Activated T-cell treated with anti-CD3 and anti-CD28 coated beads, Interleukin-2, amount 50 U/mL, for 1 hour (primary cell): Measurements from ENCODE around the gene GPR156.
"Not testable (repeated sequence)": the region's sequence is repeated elsewhere in the genome, so short reads cannot be mapped to it uniquely, and the experiment has no call there.

Source experiments
- DNase-seq: peaks from one replicate; pipeline ENCODE4 v3.0.0-alpha.2; 2020

Gene GPR156

GRCh38 chr3:120272286-120272685, 12.7 kb downstream of the GPR156 start:
- no peak for DNase-seq

GRCh38 chr3:120265989-120266388, 19.0 kb downstream of the GPR156 start:
- no peak for DNase-seq

GRCh38 chr3:120264963-120265362, 20.1 kb downstream of the GPR156 start:
- DNase-seq, result no peak

- no peak for DNase-seq
Observed at GRCh38 chr3:120263792-120264191, 21.2 kb downstream of the GPR156 start.

- no peak for DNase-seq
Observed at GRCh38 chr3:120258009-120258408, 27.0 kb downstream of the GPR156 start.

- no peak for DNase-seq
Observed at GRCh38 chr3:120245386-120245785, 39.6 kb downstream of the GPR156 start.

- DNase-seq, result no peak
Observed at GRCh38 chr3:120244834-120245225, 40.2 kb downstream of the GPR156 start.

GRCh38 chr3:120239644-120240043, 45.4 kb downstream of the GPR156 start:
- DNase-seq, result no peak

- DNase-seq, result no peak
Observed at GRCh38 chr3:120227710-120228347, 57.2 kb downstream of the GPR156 start.

- DNase-seq, result no peak
Observed at GRCh38 chr3:120224237-120224636, 60.8 kb downstream of the GPR156 start.

GRCh38 chr3:120218981-120219380, 66.0 kb downstream of the GPR156 start:
- no peak for DNase-seq

GRCh38 chr3:120216633-120217032, 68.4 kb downstream of the GPR156 start:
- not testable (repeated sequence) for DNase-seq

- DNase-seq, result no peak
Observed at GRCh38 chr3:120214176-120214575, 70.8 kb downstream of the GPR156 start.

- DNase-seq, result no peak
Observed at GRCh38 chr3:120212505-120212904, 72.5 kb downstream of the GPR156 start.

GRCh38 chr3:120209425-120209824, 75.6 kb downstream of the GPR156 start:
- DNase-seq, result no peak

- DNase-seq, result no peak
Observed at GRCh38 chr3:120204338-120204737, 80.7 kb downstream of the GPR156 start.

- DNase-seq, result no peak
Observed at GRCh38 chr3:120203621-120204020, 81.4 kb downstream of the GPR156 start.

GRCh38 chr3:120203016-120203415, 82.0 kb downstream of the GPR156 start:
- no peak for DNase-seq

GRCh38 chr3:120202363-120202762, 82.7 kb downstream of the GPR156 start:
- DNase-seq, result no peak

- DNase-seq, result no peak
Observed at GRCh38 chr3:120200493-120201235, 84.4 kb downstream of the GPR156 start.

GRCh38 chr3:120198305-120198878, 86.6 kb downstream of the GPR156 start:
- DNase-seq, result no peak

GRCh38 chr3:120196812-120197211, 88.2 kb downstream of the GPR156 start:
- DNase-seq, result no peak

GRCh38 chr3:120196333-120196732, 88.7 kb downstream of the GPR156 start:
- DNase-seq, result no peak

GRCh38 chr3:120193554-120193953, 91.5 kb downstream of the GPR156 start:
- no peak for DNase-seq
